Sigmoid colon (tissue), 4 donors: ENCODE measurements around the gene TNFRSF12A.

Experiments used
- CTCF ChIP-seq, 4 experiments: fragments of 450-650 bp in 3 of 4; fragments of 200-600 bp in 1 of 4; IDR thresholded peaks; one replicate each; pipeline ENCODE4 v1.5.1; 2016 to 2019; ENCODE audit warnings: antibody characterized with exemption in 4 of 4, mild to moderate bottlenecking in 3 of 4, moderate library complexity in 2 of 4
- EP300 ChIP-seq, 4 donors: sonication (generic); formaldehyde crosslinking; IDR thresholded peaks; one replicate each; pipeline ENCODE4 v1.6.1; 2017; ENCODE audit warnings: antibody characterized with exemption in 4 of 4
- POLR2A ChIP-seq, 2 donors: fragments of 450-650 bp; IDR thresholded peaks; one replicate each; pipeline ENCODE4 v1.6.1; 2016; ENCODE audit warnings: antibody characterized with exemption in 2 of 2, mild to moderate bottlenecking in 2 of 2, moderate library complexity in 2 of 2
- POLR2AphosphoS5 ChIP-seq, 4 donors: sonication (generic); formaldehyde crosslinking; IDR thresholded peaks; one replicate each; pipeline ENCODE4 v1.6.1; 2017; ENCODE audit warnings: antibody characterized with exemption in 4 of 4

GRCh38 chr16:3049921-3050481 is 29.8 kb downstream of the TNFRSF12A start:
- TF ChIP-seq POLR2AphosphoS5 (IDR thresholded peaks at IDR 0.05) (no peak), CTCF (IDR thresholded peaks at IDR 0.05) (no peak), EP300 (IDR thresholded peaks at IDR 0.05) (no peak), POLR2A (IDR thresholded peaks at IDR 0.05) (no peak)
